OCI-M2 (cell line): ENCODE results near the gene ARHGEF38.
"Not testable (repeated sequence)": the region's sequence is repeated elsewhere in the genome, so short reads cannot be mapped to it uniquely, and the experiment has no call there.

Experiments
- DNase-seq: peaks from one replicate; lab custom pipeline; 2025; ENCODE audit not compliant: unreplicated experiment; lab: John Stamatoyannopoulos, UW

Gene ARHGEF38

DNA sequence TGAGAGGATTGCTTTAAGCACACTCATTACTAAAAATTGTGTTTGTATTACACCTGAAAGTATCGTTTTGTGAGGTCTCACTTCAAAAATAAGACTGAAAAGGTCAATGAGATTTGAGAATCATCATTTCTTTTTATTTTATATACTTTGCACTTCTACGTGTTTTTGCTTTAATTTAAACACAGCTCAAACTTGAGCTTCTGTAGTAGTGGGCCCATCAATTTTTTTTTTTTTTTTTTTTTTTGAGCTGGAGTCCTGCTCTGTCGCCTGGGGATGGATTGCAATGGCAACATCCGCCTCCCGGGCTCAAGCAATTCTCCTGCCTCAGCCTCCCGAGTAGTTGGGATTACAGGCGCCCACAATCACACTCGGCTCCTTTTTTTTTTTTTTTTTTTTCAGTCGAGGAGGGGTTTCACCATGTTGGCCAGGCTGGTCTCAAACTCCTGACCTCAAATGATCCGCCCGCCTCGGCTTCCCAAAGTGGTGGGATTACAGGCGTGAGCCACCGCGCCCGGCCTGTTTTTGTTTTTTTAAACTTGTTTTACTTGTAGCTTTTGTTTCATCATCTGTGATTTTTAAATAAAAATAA is 157.7 kb downstream of the ARHGEF38 start:
- no peak for DNase-seq

DNA sequence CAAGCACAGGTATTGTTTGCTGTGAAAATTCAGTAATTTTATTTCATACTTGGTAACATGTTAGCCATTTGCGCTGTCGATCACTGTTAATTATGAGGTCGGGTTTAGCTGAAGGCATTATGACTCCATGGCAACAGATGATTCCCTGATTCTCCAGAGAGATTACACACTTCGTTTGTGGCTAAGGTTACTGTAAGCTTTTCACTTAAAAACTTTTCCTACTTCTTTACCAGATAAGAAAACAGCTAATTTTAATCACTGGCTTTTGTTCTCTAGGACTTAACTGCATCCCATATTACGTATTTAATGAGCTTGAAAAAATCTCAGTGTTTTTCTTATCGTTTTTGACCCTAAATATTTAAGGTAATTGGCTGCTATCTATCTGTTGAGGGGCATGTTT is 158.3 kb downstream of the ARHGEF38 start:
- DNase-seq: no peak

DNA sequence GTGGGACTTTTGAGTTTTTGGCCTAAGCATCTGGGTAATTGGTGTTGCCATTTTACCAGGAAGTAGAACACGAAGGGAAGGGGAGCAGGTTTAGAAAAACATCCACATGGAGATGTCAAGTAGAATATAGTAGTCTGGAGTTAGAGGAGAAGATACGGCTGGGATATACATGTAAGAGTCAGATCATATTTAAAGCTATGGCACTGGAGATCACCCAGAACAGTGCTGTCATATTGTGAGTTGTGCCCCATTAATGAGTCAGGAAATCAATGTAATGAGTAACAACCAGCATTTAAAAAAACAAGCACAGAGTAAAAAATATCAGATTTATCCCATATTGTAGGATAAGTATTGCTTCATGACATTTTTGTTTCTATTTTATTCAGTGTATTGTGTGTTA is 160.3 kb downstream of the ARHGEF38 start:
- no peak for DNase-seq

DNA sequence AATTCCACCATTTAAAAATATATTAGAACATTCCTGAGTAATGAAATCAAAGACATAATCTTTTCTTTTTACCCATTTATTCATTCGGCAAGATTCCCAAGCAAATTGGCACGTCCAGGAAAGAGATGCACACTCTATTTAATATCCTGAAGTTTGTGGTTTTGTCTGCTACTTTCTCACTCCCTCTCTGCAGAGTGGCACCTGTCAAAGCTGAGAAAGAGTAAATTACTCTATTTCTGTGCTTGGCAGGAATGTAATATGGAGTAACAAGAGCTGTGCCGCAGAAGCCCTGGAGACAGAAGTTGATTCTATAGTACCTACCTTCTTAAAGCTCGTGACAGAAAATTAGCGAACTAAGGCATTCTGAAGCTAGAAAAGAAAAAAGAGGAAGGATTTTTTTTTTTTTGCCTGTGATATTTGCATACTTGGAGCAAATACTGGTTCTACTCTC is 161.7 kb downstream of the ARHGEF38 start:
- no peak for DNase-seq

DNA sequence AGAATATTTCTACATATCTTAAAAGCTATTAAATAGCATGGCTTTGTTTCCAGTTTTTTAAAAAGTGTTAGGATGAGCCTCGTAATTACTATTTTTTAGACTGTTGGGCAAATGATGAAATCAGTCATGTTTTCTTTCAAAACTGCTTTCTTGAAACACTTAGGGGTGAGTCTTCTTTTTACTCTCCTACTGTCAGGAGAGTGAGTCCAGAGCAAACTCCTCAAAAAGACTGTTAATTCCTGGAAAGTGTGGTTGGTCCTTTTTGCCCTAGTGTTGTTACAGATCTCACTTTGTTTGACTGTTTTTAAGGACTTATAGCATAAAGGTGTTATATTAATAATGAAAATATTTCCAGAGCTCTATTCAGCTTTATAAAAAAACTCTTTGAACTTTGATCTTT is 162.5 kb downstream of the ARHGEF38 start:
- DNase-seq: no peak

DNA sequence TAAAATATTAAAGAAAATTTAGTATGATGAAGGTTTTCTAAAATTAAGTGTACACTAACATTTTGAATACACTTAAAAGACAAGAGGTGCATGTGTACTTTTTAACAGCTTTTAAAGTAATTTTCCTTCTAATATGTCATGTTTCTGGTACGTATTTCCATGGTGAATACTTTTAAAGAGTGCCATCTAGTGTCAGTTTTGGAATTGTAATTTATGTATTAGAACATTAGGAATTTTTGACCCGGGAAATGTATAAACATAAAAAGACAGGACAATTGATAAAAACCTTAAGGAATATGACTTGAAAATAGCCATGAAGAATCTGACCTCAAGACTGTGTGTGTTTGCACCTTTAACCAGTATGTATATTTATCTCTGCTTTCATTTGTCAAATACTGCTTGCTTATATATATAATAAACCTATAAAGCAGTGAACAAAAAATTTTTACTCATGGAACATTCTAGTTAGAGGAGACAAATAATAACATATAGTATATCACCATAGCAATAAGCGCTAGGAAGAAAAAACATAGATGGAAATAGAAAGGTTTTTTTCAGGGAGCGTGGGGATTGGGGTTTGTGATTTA is 163.4 kb downstream of the ARHGEF38 start:
- DNase-seq: no peak

DNA sequence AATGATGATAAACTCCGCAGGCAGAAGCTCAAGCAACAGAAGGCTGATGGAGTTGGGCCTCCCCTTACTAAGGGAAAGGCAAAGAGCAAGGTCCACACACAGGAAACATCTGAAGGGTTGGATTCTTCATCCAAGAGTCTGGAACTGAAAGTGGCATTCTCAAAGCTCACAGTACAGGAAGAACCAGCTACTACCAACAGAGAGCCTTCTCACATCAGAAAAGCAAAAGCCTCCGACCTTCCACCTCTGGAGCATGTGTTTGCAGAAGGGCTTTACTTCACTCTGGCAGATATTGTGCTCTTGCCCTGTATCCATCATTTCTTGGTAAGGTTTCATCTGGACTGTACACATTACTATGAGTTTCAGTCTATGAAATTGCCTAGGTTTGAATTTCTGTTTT is 166.8 kb downstream of the ARHGEF38 start:
- no peak for DNase-seq

DNA sequence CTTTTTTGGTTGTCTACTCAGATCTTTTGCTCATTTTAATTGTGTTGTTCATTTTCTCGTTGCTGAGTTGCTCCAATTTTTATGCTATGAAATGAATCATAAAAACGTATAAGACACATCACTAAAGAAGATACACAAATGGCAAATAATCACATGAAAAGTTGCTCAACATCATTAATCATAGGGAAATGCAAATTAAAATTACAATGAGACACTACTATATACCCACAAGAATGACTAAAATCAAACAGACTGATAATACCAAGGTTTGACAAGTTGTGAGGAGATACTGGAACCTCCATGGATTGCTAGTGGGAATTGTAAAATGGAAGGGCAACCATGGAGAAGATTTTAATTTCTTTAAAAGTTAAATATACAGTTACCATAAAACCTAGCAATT is 173.2 kb downstream of the ARHGEF38 start:
- DNase-seq: no peak

DNA sequence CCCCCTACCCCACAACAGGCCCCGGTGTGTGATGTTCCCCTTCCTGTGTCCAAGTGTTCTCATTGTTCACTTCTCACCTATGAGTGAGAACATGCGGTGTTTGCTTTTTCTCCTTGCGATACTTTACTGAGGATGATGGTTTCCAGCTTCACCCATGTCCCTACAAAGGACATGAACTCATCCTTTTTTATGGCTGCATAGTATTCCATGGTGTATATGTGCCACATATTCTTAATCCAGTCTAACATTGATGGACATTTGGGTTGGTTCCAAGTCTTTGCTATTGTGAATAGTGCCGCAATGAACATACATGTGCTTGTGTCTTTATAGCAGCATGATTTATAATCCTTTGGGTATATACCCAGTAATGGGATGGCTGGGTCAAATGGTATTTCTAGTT is 177.5 kb downstream of the ARHGEF38 start:
- DNase-seq: not testable (repeated sequence)
